ENCODE results near the gene ADCY2.

The ADCY2 gene

DNA sequence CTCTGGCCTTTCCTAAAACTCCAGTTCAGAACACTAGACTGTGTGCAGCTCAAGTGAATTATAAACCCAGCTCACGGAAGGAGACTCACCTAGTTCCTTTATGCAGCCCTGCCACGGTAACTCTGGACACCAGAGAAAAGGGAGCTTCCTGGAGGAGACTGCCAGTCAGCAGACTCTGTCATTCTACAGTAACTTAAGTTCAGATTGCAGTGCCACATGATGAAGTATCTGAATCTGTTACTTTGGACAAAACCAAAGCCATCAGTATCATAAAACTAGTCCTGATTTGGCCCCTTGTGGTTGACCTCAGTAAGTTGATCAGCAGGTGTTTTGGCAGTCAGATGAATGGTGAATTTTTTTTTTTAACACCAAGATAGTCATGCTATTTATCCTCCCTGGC is 475.7 kb downstream of the ADCY2 start:
- H3K27ac ChIP-seq (ENCODE audit: insufficient read depth, low read length, poor library complexity, severe bottlenecking), result peak overlapping the region; percentile 35
- H3K27me3 ChIP-seq (replicated peaks; ENCODE audit: control insufficient read depth, insufficient read depth, low read length, poor library complexity, severe bottlenecking), result no peaks in the 10 kb centered on the region
- no peak for DNase-seq
- H3K4me3 ChIP-seq (ENCODE audit: insufficient read depth, low read depth, low read length, poor library complexity, severe bottlenecking), result peak overlapping the region; percentile 3
- peaks cover 15% of the 10 kb centered on the region for H3K36me3 ChIP-seq (ENCODE audit: control insufficient read depth, insufficient read depth, low read length)
- no peaks in the 10 kb centered on the region for H3K9me3 ChIP-seq (ENCODE audit: control insufficient read depth, low read length)
- peaks cover 27% of the 10 kb centered on the region for H3K4me1 ChIP-seq (ENCODE audit: control insufficient read depth, insufficient read depth, low read length, poor library complexity, severe bottlenecking)

DNA sequence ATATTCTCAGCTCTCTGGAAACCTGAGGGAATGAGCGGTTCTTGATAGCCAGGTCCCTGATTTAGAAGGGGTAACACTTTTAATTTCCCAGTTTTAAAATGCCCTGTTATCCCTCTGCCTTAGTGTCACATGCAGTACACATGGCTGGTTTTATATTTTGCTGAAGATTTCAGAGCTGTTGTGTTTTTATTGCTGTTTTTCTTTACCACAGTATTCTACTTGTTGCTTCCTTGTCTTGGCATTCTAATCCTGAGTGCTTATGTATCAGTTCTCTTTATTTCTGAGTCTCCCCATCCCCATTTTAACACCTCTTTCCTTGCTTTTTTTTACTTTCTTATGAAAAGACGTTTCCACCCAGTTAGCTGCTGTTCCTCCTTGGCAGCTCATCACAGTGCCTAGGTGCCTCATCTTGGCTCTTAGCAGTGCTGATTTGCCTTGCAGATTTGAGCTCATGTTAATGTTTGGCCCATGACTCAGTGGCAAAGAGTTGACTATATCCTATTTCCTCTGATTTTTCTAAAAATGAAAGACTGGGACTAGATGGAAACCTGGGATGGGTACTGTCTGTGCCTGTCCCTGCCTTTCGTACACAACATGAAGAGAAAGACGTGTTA is 476.7 kb downstream of the ADCY2 start:
- Histone ChIP-seq H3K4me3 (ENCODE audit: insufficient read depth, low read depth, low read length, poor library complexity, severe bottlenecking) (peak overlapping the region; percentile 32), H3K36me3 (ENCODE audit: control insufficient read depth, insufficient read depth, low read length) (peaks cover 19% of the 10 kb centered on the region), H3K4me1 (ENCODE audit: control insufficient read depth, insufficient read depth, low read length, poor library complexity, severe bottlenecking) (peaks cover 27% of the 10 kb centered on the region), H3K9me3 (ENCODE audit: control insufficient read depth, low read length) (no peaks in the 10 kb centered on the region), H3K27ac (ENCODE audit: insufficient read depth, low read length, poor library complexity, severe bottlenecking) (peak overlapping the region; percentile 59), H3K27me3 (replicated peaks; ENCODE audit: control insufficient read depth, insufficient read depth, low read length, poor library complexity, severe bottlenecking) (no peaks in the 10 kb centered on the region)
- DNase-seq, result no peak

GRCh38 chr5:7873216-7873615 is 477.3 kb downstream of the ADCY2 start:
- no peaks in the 10 kb centered on the region for H3K9me3 ChIP-seq (ENCODE audit: control insufficient read depth, low read length)
- H3K4me3 ChIP-seq (ENCODE audit: insufficient read depth, low read depth, low read length, poor library complexity, severe bottlenecking), result peak overlapping the region; percentile 32
- peak in 1 of 3 donors; percentile 27 for DNase-seq
- peaks cover 19% of the 10 kb centered on the region for H3K36me3 ChIP-seq (ENCODE audit: control insufficient read depth, insufficient read depth, low read length)
- H3K4me1 ChIP-seq (ENCODE audit: control insufficient read depth, insufficient read depth, low read length, poor library complexity, severe bottlenecking), result peaks cover 27% of the 10 kb centered on the region
- H3K27me3 ChIP-seq (replicated peaks; ENCODE audit: control insufficient read depth, insufficient read depth, low read length, poor library complexity, severe bottlenecking), result no peaks in the 10 kb centered on the region
- peak overlapping the region; percentile 59 for H3K27ac ChIP-seq (ENCODE audit: insufficient read depth, low read length, poor library complexity, severe bottlenecking)

DNA sequence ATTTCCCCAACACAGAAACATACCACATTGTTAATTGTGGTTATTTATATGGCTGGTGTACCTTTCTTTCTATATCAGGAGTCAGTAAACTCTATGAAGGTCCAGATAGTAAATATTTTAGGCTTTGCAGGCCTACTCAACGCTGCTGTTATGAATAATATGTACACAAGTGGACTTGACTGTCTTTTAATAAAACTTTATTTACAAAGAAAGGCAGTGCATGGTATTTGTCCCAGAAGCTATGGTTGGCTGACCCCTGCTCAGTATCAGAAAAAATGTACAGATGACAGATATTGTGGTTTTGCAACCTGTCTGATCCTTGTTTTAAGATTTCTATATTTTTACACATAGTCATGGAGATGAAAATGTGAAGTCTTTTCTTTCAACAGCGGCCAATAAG is 478.7 kb downstream of the ADCY2 start:
- no peaks in the 10 kb centered on the region for H3K9me3 ChIP-seq (ENCODE audit: control insufficient read depth, low read length)
- H3K27me3 ChIP-seq (replicated peaks; ENCODE audit: control insufficient read depth, insufficient read depth, low read length, poor library complexity, severe bottlenecking), result no peaks in the 10 kb centered on the region
- H3K4me1 ChIP-seq (ENCODE audit: control insufficient read depth, insufficient read depth, low read length, poor library complexity, severe bottlenecking), result peaks cover 27% of the 10 kb centered on the region
- H3K4me3 ChIP-seq (ENCODE audit: insufficient read depth, low read depth, low read length, poor library complexity, severe bottlenecking), result no peak overlapping the region
- no peak for DNase-seq
- H3K36me3 ChIP-seq (ENCODE audit: control insufficient read depth, insufficient read depth, low read length), result peaks cover 25% of the 10 kb centered on the region
- H3K27ac ChIP-seq (ENCODE audit: insufficient read depth, low read length, poor library complexity, severe bottlenecking), result no peak overlapping the region

DNA sequence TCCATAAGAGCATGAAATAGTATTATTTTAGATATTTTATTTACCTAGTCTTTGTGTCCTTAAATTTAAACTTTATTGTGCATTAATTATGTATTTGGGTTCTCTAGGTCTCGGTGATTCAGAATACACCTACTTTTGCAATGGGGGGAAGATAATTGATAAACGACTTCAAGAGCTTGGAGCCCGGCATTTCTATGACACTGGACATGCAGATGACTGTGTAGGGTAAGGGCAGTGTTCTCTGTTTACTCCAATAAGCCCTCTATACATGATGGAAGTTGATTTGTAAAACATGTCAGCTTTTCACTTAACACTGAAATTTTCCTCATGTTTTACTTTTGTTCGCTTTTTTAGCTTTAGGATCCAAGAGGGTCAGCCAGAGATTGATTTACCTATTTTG is 479.2 kb downstream of the ADCY2 start:
- DNase-seq, result no peak
- no peaks in the 10 kb centered on the region for H3K9me3 ChIP-seq (ENCODE audit: control insufficient read depth, low read length)
- H3K36me3 ChIP-seq (ENCODE audit: control insufficient read depth, insufficient read depth, low read length), result peaks cover 30% of the 10 kb centered on the region
- no peaks in the 10 kb centered on the region for H3K27me3 ChIP-seq (replicated peaks; ENCODE audit: control insufficient read depth, insufficient read depth, low read length, poor library complexity, severe bottlenecking)
- peaks cover 27% of the 10 kb centered on the region for H3K4me1 ChIP-seq (ENCODE audit: control insufficient read depth, insufficient read depth, low read length, poor library complexity, severe bottlenecking)
- H3K27ac ChIP-seq (ENCODE audit: insufficient read depth, low read length, poor library complexity, severe bottlenecking), result no peak overlapping the region
- H3K4me3 ChIP-seq (ENCODE audit: insufficient read depth, low read depth, low read length, poor library complexity, severe bottlenecking), result no peak overlapping the region

GRCh38 chr5:7876867-7877266 is 480.9 kb downstream of the ADCY2 start:
- H3K27me3 ChIP-seq (replicated peaks; ENCODE audit: control insufficient read depth, insufficient read depth, low read length, poor library complexity, severe bottlenecking), result no peaks in the 10 kb centered on the region
- no peaks in the 10 kb centered on the region for H3K9me3 ChIP-seq (ENCODE audit: control insufficient read depth, low read length)
- H3K36me3 ChIP-seq (ENCODE audit: control insufficient read depth, insufficient read depth, low read length), result peaks cover 45% of the 10 kb centered on the region
- H3K27ac ChIP-seq (ENCODE audit: insufficient read depth, low read length, poor library complexity, severe bottlenecking), result no peak overlapping the region
- peaks cover 14% of the 10 kb centered on the region for H3K4me1 ChIP-seq (ENCODE audit: control insufficient read depth, insufficient read depth, low read length, poor library complexity, severe bottlenecking)
- H3K4me3 ChIP-seq (ENCODE audit: insufficient read depth, low read depth, low read length, poor library complexity, severe bottlenecking), result no peak overlapping the region
- DNase-seq, result no peak

DNA sequence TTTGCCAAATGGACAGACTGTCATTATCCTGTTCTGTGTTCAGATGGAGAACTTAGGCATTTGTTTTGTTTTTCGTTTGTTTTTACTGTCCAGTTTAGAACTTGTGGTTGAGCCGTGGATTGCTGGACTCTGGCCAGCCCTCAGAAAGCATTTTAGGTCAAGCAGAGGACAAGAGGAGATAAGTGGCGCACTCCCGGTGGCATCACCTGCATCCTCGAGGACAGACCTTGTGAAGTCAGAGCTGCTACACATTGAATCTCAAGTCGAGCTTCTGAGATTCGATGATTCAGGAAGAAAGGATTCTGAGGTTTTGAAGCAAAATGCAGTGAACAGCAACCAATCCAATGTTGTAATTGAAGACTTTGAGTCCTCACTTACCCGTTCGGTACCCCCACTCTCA is 481.9 kb downstream of the ADCY2 start:
- Histone ChIP-seq H3K27me3 (replicated peaks; ENCODE audit: control insufficient read depth, insufficient read depth, low read length, poor library complexity, severe bottlenecking) (no peaks in the 10 kb centered on the region), H3K4me1 (ENCODE audit: control insufficient read depth, insufficient read depth, low read length, poor library complexity, severe bottlenecking) (peaks cover 5% of the 10 kb centered on the region), H3K4me3 (ENCODE audit: insufficient read depth, low read depth, low read length, poor library complexity, severe bottlenecking) (no peak overlapping the region), H3K27ac (ENCODE audit: insufficient read depth, low read length, poor library complexity, severe bottlenecking) (no peak overlapping the region), H3K36me3 (ENCODE audit: control insufficient read depth, insufficient read depth, low read length) (peaks cover 55% of the 10 kb centered on the region), H3K9me3 (ENCODE audit: control insufficient read depth, low read length) (no peaks in the 10 kb centered on the region)
- DNase-seq, result no peak

GRCh38 chr5:7878381-7878873 is 482.5 kb downstream of the ADCY2 start:
- no peaks in the 10 kb centered on the region for H3K9me3 ChIP-seq (ENCODE audit: control insufficient read depth, low read length)
- no peaks in the 10 kb centered on the region for H3K27me3 ChIP-seq (replicated peaks; ENCODE audit: control insufficient read depth, insufficient read depth, low read length, poor library complexity, severe bottlenecking)
- H3K4me3 ChIP-seq (ENCODE audit: insufficient read depth, low read depth, low read length, poor library complexity, severe bottlenecking), result no peak overlapping the region
- H3K27ac ChIP-seq (ENCODE audit: insufficient read depth, low read length, poor library complexity, severe bottlenecking), result no peak overlapping the region
- peaks cover 61% of the 10 kb centered on the region for H3K36me3 ChIP-seq (ENCODE audit: control insufficient read depth, insufficient read depth, low read length)
- DNase-seq, result no peak
- H3K4me1 ChIP-seq (ENCODE audit: control insufficient read depth, insufficient read depth, low read length, poor library complexity, severe bottlenecking), result no peaks in the 10 kb centered on the region

Data from effector memory CD4-positive, alpha-beta T cell (primary cell).